Activated T-cell treated with anti-CD3 and anti-CD28 coated beads, Interleukin-2, amount 50 U/mL, for 72 hours (primary cell): Measurements from ENCODE around the gene CERS2. TPM values are rescaled to one million over a fixed set of nuclear protein-coding genes. Genes with fewer than 3 reads are reported as not detected.

ENCODE experiments used
- total RNA-seq, 2 donors: library from RNA; stranded (reverse); gene quantifications; one replicate each; pipeline ENCODE4 v1.2.3, GENCODE V29; 2022

CERS2 gene
- total RNA-seq, 2 donors from 2014 or later: 184 to 185 TPM

Other genes with a start within 250 kb of the CERS2 start
- gene CTSS, start 209.1 kb downstream of the CERS2 start, total RNA-seq: 10 to 100 TPM; 47.1 to 70.8 TPM
- gene CTSK, start 166.6 kb downstream of the CERS2 start, total RNA-seq: 1 to 10 TPM; 8.3 to 9.7 TPM
- gene ARNT, start 98.2 kb downstream of the CERS2 start, total RNA-seq: 10 to 100 TPM; 39.4 to 43.2 TPM
- not detected for gene CTXND2, start 87.7 kb downstream of the CERS2 start, total RNA-seq
- 10 to 100 TPM; 60.4 to 70.1 TPM for gene SETDB1, start 48.5 kb downstream of the CERS2 start, total RNA-seq
- gene ANXA9, start 7.5 kb upstream of the CERS2 start, total RNA-seq: under 1 TPM in 1 of 2 donors, not detected in 1; 0.21 TPM
- gene MINDY1, start 32.1 kb upstream of the CERS2 start, total RNA-seq: 10 to 100 TPM; 10.9 to 11.9 TPM
- gene PRUNE1, start 33.6 kb upstream of the CERS2 start, total RNA-seq: 10 to 100 TPM; 18.1 to 20.1 TPM
- gene BNIPL, start 61.8 kb upstream of the CERS2 start, total RNA-seq: 1 to 10 TPM; 2.8 to 5.3 TPM
- gene C1orf56, start 72.9 kb upstream of the CERS2 start, total RNA-seq: 1 to 10 TPM; 2.1 to 3.1 TPM
- gene CDC42SE1, start 84.8 kb upstream of the CERS2 start, total RNA-seq: 100 to 1,000 TPM; 210 to 220 TPM
- gene MLLT11, start 85.6 kb upstream of the CERS2 start, total RNA-seq: 1 to 10 TPM; 5.3 to 5.6 TPM
- gene GABPB2, start 95.9 kb upstream of the CERS2 start, total RNA-seq: 10 to 100 TPM; 22.7 to 29.1 TPM
- gene SEMA6C, start 171.8 kb upstream of the CERS2 start, total RNA-seq: 1 to 10 TPM; 1.9 to 4.3 TPM
- 10 to 100 TPM; 14.7 to 17.1 TPM for gene TNFAIP8L2, start 181.8 kb upstream of the CERS2 start, total RNA-seq
- 1 to 10 TPM; 5.2 to 6.1 TPM for gene LYSMD1, start 191.1 kb upstream of the CERS2 start, total RNA-seq
- 100 to 1,000 TPM in 1 of 2 donors, 10 to 100 TPM in 1; 87.1 to 103 TPM for gene SCNM1, start 191.3 kb upstream of the CERS2 start, total RNA-seq
- 1 to 10 TPM; 1.8 to 3.2 TPM for gene TMOD4, start 201.1 kb upstream of the CERS2 start, total RNA-seq
- 10 to 100 TPM; 77.8 to 94.1 TPM for gene VPS72, start 215.4 kb upstream of the CERS2 start, total RNA-seq
- 10 to 100 TPM; 77.5 to 80.3 TPM for gene PIP5K1A, start 223.7 kb upstream of the CERS2 start, total RNA-seq